ENCODE results near the gene FHL2.

The FHL2 gene

GRCh38 chr2:105421053-105421452 lies 22.2 kb upstream of the FHL2 start:
- DNase-seq (ENCODE audit: low read depth): no peak

GRCh38 chr2:105418522-105418921 lies 19.7 kb upstream of the FHL2 start:
- DNase-seq (ENCODE audit: low read depth): no peak

DNA sequence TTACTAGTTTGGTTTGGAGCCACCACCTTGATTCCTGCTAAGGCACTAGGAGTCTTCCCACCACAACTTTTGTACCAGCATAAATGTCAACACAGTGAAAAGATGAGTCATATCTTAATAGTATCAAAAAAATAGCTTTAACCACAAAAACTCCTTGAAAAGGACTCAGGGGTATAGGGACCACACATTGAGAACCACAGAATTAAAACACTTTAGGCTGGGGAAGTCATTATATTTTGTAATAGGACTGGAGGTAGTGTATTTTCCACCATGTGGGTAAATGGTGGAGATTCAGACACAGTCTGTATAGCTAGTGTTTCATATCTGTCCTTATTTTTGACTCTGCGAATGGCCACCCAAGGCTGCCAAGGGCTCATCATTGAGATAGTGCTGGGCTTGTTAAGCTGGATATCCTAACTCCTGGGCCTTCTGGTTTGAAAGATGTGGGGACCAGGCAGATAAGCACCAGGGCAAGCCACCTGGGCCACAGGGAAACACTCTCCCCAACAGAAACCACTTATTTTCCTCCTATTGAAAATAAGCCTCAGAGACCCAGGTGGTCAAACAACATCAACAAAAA lies 19.1 kb upstream of the FHL2 start:
- DNase-seq (ENCODE audit: low read depth): no peak

GRCh38 chr2:105416156-105416555 lies 17.3 kb upstream of the FHL2 start:
- DNase-seq (ENCODE audit: low read depth): no peak

DNA sequence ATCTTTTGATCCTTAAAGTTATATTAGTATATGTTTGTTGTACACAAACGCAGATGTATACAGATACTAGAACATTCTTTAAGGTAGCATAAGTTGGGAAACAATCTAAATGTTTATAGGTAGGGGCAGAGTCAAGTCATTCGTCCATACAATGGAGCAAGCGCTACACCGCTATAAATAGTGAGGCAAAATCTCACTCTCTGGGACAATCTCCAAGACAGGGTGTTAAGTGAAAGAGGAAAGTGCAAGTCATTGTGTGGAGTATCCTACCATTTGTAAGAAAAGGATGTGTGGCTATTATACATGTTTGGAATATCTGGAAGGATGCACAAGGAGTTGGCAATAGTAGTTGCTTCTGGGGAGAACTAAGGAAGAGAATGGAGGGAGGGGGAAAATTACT lies 16.2 kb upstream of the FHL2 start:
- no peak for DNase-seq (ENCODE audit: low read depth)

DNA sequence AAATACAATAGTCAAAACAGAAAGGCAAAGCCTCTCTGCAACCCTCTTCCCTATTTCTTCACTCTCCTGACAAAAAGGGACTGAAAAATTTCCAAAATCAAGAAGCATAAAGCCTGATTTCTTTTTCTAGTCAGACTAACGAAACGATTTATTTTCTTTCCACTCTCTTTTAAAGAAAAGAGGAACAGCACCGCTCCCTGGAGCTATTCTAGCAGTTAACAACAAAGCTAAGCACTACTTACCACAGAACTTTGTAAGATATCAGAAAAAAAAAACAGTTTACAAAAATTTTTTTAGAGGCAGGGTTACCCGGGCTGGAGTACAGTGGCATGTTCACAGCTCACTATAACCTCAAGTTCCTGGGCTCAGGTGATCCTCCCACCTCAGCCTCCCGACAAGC lies 14.4 kb upstream of the FHL2 start:
- DNase-seq (ENCODE audit: low read depth): no peak

DNA sequence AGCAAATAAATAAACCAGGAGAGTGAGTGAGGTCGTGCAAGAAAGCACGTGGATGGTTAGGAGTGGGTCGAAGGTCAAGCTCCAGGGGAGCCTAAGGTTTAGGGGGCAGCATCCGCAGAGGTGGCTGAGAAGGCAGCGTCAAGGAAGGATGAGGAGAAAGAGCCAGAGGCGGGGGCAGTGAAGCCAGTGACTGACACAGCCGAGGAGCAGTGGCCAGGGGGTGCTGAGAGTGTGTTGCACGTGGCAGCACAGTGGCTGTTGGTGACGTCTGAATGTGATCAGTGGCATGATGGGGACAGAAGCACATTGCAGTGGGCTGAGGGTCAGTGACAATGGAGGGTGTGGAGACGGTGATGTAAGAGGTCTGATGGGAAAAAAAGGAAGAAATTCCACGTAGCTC lies 13.7 kb upstream of the FHL2 start:
- no peak for DNase-seq (ENCODE audit: low read depth)

DNA sequence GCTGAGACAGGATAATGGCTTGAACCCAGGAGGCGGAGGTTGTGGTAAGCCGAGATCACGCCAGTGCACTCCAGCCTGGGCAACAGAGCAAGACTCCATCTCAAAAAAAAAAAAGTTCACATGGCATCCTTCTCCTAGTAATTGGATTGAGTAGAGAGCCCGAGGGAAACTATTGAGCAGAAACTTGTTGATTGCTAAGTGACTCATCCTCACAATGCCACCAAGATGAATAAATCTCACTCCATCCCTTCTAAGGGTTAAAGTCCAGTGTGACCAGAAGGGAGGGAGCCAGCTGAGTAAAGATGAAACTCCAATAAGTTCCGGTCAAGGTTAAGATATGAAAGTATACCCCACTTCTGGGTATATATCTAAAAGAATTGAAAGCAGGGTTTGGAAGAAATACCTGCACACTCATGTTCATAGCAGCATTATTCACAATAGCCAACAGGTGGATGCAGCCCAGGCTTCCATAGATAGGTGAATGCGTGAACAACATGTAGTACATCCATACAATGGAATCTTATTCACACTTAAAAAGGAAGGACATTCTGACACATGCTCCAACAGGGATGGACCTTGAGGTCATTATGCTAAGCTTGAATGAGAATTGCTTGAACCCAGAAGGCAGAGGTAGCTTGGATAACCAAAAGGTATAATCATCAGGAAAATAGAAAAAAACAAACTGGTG lies 13.0 kb upstream of the FHL2 start:
- no peak for DNase-seq (ENCODE audit: low read depth)

- DNase-seq (ENCODE audit: low read depth): no peak
These were observed 11.7 kb upstream of the FHL2 start for GRCh38 chr2:105410554-105410953.

DNA sequence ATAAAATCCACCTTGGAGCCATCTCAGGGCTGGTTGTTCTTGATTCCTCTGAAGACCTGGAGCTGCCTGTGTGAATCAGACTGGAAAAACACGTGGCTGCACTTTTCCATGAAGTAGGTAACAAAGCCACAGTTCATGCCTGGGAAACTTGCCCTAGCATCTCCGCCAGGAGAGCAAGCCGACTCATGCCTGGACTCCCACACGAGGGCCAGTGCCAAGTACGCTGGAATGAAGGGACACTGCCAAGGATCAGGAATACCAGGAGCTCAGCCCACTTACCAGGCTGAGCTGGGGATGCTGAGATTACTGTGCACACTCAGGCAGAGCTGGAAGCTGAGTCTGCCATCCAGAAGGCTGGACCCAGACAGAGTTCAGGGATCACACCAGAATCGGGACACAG lies 10.9 kb upstream of the FHL2 start:
- DNase-seq (ENCODE audit: low read depth): no peak

DNA sequence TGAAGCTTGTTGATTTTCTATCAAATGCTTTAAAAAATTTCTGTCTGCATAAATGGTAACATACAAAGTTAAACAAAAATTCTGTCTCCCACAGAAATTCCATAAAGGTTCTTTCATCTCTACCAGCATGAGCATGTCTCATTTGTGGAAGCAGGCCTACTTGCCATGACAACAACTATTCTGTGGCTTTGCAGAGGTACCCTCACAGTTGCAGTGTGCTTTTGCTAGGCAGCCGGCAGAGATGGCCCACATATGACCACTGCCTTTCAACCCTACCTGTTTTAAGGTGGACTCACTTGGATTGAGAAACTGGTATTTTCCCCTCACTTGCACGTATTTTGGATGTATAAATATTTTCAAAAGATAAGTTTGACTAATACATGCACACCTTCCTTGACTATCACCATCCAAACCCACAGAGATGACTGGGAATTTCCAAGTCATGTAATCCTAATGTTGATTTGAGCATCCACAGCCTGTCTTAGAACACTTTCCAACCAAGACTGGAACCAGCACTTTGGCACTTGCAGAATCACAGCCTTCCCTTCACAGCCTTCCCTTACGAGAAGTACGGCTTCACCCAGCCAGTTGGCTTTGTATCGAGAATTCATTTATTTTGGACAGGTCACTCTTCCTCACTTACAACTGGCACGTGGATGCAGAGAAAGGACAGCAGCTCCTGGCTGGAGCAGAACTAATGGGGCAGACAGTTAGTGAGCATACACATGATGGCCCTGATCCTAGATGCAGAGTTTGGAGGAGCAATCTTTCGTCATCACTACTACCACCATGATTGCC lies 9.3 kb upstream of the FHL2 start:
- DNase-seq (ENCODE audit: low read depth): no peak

GRCh38 chr2:105406221-105406620 lies 7.4 kb upstream of the FHL2 start:
- DNase-seq (ENCODE audit: low read depth): no peak

GRCh38 chr2:105405291-105405690 lies 6.4 kb upstream of the FHL2 start:
- DNase-seq (ENCODE audit: low read depth): no peak

DNA sequence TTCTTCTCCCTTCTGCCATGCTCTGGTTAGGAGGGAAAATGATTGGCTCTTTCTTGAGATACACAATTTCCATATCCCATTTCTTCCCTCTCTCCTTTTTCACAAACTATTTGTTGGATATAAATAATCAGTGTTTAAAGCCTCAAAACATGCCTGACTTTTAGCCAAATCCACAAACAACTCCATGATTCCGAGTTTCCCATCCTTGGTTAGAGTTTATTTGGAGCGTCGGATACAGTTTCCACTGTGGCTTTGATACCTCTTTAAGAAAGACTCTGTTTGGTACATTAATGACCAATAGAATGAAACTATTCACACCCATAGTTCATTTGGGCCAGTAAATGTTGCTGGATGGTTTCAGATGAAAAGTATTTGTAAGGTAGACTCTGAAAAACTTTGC lies 5.9 kb upstream of the FHL2 start:
- DNase-seq (ENCODE audit: low read depth): no peak

DNA sequence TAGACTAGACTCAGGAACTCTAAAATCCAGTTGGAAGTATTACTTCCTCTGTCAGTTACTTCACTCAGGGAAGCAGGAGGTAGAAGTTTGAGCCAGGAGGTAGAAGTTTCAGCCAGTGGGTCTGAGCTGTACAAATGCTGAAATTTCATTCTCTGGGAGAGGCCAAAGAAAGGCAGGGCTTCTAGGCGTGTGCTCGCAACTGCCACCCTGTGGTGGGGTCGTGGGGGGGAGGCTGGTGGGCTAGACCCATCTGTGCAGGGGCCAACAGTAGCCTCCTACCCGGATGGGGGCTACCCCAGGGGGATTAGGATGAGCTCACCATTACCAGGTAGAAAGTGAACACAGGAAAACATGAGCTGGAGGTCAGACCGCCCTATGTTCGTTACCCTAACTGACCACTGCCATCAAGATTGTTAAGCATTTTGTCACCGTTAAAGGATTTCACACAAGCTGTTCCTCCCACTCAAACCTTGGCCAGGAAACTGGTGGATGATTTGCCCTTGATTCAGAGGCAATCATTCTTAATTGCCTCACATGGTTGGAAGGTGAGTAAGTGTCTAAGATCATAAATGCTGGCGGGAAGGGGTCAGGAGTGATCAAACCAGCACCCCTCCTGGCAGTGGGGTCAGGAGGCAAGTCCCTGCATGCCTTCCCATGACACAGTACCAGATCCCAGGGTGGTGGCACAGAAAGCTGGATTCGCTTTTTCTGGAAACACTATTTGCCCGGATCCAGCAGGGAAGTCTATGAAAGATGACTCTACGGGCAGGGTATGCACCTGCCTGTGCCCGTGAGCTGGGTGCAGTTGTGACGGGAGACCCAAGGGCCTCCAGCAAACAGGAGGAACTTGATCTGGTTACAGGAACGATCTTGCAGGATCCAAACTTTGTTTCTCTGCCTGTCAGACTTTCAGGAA lies 5.2 kb upstream of the FHL2 start:
- DNase-seq (ENCODE audit: low read depth): peak; percentile 98

DNA sequence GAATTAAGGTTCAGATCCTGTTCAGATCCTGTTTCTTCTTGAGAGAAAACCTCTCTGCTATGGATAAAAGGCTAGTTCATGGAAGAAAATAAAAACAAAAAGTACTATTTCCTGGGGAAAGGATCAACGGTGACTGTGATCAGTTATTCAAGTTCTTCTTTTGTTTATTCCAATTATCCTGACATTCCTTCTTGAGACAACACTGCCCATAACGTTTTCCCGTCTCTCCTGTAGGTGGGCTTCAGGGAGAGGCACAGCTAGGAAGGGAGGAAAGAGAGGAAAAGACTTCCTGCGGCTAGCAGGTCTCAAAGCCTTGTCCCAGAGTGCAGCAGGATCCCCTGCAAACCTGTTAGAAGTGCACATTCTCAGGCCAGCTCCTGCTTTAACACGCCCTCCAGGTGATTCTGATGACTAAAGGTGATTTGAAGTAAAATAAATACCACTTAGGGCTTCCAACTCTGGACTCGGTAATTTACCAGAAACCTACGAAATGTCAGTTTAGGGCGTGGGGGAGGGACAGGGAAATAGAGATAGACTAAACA lies 4.5 kb upstream of the FHL2 start:
- DNase-seq (ENCODE audit: low read depth): no peak

- no peak for DNase-seq (ENCODE audit: low read depth)
These were observed 4.0 kb upstream of the FHL2 start for GRCh38 chr2:105402809-105403208.

DNA sequence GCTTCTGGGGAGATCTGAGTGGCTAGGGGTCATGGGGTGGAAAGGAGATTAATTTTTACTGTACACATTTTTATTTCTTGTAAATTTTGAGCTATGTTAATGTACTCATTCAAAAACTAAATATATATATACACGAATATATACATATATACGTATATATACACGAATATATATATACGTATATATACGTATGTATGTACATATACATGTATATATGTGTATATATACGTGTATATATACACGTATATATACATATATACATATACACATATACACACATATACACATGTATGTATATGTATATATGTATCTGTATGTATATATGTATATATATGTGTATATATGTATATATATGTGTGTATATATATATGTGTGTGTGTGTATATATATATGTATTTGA lies 3.0 kb upstream of the FHL2 start:
- DNase-seq (ENCODE audit: low read depth): no peak

DNA sequence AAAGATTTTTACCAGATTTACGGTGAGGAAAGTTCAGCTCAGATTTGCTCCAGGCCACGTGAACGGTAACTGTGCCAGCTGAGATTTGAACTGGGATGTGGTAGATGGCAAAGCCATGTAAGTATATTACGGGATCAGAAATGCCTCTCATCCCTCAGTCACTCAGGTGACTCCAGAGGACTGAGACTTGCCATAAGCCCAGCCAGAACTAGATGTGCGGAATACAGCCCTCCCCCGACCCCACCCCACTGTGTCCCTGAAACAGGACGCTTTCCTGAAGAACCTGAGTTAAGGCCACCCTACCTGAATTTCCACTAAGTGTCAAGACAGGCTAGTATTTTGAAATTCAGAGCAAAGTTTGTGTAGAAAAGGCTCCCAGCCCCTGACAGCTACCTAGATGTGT lies 1.3 kb upstream of the FHL2 start:
- DNase-seq (ENCODE audit: low read depth): no peak

GRCh38 chr2:105399207-105399861 lies 483 bp upstream of the FHL2 start:
- no peak for DNase-seq (ENCODE audit: low read depth)

DNA sequence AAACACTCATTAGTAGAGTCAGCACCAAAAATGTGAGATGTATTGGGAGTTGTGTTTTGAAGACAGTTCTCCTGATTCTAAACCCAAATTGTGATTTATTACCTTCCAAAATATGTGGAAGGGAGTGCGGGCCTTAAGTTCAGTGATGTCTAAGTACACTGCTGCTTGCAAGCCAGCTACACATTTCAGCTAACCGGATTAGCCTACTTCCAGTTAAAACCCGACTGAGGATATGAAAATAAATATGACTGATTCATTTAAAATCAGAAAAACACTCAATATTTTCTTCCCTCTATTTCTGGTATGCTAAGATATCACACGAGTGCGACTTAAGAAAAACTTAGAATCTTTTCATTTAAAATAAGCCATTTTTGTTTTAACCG lies 907 bp downstream of the FHL2 start:
- DNase-seq (ENCODE audit: low read depth): no peak

Measured in HS-5 (cell line).